ENCODE results near the gene TLX1.
"Not testable (repeated sequence)": the region's sequence is repeated elsewhere in the genome, so short reads cannot be mapped to it uniquely, and the experiment has no call there.

The TLX1 gene

DNA sequence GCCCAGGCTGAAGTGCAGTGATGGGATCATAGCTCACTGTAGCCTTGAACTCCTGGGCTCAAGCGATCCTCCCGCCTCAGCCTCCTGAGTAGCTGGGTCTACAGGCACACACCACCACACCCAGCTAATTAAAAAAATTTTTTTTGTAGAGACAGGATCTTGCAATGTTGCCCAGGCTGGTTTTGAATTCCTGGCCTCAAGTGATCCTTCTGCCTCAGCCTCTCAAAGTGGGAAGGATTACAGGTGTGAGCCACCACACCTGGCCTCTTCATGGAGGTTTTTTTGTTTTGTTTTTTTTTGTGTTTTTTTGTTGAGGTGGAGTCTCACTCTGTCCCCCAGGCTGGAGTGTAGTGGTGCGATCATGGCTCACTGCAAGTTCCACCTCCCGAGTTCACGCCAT lies 23.4 kb downstream of the TLX1 start:
- DNase-seq, result not testable (repeated sequence)

DNA sequence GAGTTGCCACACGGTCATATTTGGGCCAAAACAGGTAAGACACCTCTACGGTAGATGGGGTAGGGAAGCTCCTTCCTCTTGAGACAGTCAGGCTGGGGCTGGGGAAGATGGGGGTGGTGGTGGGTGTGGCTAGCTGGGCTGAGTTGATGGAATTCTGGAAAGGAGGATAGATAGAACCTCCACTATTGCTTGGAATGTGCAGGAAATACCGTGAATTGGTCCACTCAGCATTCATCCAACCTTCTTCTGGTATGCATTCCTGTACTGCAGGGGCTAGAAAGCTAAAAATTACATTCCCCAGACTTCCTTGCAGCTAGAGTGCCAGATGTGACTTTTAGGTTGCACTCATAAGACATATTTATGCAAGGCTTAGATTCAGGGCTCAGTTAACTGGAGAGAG lies 24.8 kb downstream of the TLX1 start:
- no peak for DNase-seq

DNA sequence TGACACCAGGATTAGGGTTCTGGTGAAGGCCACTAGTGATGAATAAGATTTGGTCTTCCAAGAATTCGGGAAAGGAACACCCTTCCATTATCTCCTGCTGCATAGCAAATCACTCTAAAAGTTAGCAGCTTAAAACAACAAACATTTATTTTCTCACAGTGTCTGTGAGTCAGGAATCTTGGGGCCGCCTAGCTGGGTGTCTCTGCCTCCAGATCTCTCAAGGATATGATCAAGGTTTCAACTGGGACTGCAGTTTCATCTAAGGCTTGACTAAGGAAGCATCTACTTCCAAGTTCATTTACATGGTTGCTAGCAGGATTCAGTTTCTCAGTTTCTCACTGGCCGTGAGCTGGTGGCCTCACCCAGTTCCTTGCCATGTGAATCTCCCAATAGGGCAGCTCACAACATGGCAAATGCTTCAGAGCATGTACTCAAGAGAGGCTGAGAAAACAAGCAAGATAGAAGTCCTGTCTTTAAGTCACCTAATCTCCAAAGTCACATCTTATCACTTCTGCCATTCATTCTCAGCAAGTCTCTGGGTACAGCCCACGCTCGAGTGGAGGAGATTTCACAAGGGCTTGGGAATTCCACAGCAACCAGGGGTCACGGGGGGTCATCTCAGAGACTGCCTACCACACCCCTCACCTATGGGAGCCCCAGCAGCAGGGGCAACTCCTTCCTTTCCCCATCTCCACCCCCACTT lies 26.8 kb downstream of the TLX1 start:
- no peak for DNase-seq

DNA sequence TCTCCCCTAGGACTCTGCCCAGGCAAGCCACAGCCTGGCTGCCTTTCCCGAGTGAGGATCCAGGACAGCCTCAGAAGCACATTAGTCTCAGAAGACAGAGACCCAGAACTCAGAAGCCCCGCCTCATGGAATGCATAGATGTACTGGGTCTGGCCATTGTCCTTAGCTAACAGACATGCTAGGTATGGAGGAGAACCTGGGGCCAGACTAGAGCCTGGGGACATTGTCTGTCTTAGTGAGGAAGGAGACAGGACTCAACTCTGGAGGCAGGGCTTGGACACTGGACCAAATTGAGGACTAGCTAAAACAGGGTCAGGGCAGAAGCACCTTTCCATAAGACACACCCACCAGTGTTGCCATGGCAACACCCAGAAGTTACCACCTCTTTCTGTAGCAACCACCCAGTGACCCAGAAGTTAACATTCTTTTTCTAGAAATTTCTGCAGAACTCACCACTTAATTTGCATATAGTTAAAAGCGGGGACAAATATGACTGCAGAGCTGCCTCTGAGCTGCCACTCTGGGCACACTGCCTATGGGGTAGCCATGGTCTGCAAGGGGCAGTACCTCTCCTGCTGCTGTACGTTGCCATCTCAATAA lies 27.5 kb downstream of the TLX1 start:
- DNase-seq, result no peak

DNA sequence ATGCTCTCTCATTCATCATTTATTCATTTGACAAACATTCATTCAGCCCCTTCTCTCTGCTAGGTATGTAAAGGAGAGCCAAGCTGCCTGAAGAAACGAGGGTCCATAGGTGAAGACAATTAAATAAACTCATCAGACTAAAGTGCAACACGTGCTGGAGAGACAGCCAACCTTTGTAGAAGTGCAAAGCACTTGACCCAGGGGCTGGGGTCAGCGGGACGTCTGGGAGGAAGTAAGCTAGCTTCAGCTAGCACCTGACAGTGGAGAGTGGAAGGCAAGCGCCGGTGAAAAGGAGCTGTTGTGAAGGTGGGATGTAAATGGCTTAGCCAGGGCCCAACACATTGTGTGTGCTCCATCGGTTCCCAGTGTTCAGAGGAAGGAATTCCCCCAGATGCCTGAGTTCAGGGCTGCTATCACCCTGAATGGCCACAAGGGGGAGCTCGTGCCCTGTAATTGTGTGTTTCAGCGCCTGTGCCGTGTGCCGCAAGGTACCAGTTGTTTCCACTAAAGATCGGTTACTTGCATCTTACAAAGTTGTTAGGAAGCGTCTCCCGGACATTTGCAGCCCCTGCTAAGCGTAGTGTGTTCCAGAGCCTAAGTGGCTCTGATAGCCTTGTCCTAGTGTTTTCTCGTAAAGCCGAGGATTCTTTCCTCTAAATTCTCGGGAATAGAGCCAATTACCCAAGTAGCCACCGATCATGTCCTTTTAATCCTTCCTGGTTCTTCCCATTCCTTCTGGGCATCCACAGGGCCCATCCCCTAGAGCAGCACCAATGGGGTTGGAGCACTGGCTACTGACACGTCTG lies 30.6 kb downstream of the TLX1 start:
- DNase-seq, result peak; percentile 78 to 88 (median 86)

DNA sequence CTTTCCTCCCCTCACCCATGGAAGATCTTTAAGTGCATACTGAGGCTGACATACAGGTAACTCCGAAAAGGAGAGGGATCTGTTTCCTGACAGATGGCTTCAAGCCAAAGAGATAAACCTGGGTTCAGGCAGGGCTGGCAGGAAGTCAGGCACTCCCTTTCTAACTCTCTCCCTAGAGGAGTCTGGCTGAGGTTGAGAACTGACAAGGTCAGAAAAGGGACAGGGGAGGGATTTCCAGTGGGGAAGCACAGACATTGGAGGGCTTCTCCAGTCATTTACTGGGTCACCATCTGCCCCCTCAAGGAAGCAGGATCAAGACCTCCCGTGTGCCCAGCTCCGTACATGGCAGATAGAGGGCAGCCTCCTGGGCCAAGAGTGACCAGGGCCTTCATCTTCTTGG lies 31.6 kb downstream of the TLX1 start:
- no peak for DNase-seq

DNA sequence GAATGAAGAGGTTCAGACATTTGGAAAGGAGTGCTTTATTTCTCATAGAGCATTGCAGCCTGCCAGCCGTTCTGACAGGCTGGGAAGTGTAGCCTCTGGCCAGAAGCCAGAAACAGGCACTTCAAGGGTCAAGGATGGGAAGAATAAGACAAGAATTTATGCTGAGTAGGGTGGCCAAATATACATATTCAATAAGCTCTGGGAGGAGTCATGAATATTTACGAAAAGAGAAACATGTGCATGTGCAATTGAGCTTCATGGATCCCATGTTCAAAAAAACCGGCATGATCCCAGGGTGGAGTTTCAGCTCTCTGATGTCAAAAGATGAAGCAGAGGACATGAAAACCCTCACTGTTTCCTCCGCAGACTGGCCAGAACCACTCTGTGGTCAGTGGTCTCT lies 32.9 kb downstream of the TLX1 start:
- DNase-seq, result no peak

DNA sequence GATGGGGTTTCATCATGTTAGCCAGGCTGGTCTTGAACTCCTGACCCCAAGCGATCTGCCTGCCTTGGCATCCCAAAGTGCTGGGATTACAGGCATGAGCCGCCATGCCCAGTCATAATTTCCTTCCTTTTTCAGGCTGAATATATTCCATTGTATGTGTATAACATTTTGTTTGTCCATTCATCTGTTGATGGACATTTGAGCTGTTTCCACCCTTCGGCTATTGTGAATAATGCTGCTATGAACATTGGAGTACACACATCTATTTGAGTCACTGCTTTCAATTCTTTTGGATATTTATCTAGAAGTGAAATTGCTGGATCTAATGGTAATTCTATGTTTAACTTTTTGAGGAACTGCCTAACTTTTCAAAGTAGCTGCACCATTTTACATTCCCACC lies 34.6 kb downstream of the TLX1 start:
- DNase-seq, result no peak

DNA sequence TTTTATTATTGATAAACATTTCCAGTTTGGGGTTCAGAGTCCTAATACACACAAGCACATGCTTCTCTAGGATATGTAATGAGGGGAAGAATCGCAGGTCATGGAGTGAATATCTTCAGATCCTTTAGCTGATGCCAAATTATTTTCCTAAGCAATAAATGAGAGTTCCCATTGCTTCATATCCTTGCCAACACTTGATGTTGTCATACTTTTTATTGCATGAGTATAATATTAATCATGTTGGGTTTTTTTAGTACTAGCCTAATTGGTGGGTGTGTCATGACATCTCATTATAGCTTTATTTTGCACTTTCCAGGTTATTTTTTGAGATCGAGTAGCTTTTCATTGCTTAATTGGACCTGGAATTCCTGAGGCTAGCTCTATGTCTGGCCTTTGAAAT lies 35.3 kb downstream of the TLX1 start:
- no peak for DNase-seq

DNA sequence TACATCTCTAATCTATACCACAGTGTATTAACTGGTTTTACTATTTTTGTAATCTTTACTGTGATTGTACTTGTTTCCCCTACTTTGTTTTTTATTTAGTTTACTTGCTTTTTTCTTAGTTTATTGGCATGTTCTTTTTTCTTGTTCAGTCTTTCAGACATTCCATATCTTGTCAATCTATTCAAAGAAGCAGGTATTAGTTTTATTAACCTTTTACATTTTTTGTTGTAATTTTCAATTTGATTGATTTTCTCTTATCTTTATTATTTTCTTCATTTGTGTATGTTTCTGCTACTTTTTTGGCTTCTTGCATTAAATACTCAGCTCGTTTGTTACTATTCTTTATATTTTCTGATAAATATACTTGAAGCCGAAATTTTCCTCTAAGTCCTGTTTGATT lies 41.6 kb downstream of the TLX1 start:
- no peak for DNase-seq

DNA sequence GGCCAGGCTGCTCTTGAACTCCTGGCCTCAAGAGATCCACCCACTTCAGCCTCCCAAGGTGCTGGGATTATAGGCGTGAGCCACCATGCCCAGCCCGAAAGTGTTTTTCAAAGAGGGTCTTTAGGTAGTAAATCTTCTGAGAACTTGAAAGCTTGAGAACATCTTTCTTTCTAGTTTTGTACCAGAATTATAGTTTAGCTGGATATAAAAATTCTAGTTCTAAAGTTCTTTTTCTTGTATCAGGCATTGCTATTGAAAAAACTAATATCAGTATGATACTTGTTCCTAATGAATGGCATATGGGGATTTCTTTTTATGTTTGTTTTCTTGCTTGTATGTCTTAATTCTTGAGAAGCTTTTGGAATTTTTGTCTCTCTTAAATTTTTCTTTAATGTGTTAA lies 43.2 kb downstream of the TLX1 start:
- DNase-seq, result no peak

DNA sequence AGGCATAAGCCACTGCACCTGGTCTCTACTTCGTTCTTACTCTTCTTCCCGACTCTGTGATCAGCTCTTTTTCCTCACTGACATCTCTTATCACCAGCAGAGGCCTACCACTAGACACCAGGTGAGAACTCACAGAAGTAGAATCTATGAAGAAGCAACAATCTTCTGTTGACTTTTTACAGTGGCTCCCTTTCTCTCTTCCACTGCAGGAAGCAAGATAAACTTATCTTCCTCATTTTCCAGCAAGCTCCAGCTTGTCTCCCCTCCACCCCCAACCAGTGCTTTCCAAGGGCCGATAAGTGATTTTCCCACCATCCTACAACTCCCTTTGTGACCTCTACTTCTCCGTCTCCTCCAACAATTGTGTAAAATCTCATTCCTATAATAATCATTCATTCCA lies 45.5 kb downstream of the TLX1 start:
- DNase-seq, result no peak

DNA sequence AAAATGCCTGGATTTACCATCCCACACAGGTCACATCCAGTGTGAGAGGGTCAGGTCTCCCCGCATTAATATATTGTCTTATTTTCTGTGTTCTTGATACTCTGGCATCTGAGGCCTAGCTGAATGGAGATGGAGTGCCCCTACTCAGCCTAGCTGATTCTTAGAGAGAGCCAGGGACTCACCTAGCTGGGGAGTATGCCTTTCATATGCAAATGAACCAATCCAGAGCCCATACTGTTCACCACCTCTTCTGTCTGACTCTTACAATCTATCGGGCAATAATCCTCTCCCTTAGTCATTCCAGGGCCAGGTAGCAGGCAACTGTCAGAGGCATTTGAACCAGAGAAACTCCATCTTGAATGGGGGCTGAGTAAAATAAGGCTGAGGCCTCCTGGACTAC lies 51.8 kb downstream of the TLX1 start:
- DNase-seq, result no peak

DNA sequence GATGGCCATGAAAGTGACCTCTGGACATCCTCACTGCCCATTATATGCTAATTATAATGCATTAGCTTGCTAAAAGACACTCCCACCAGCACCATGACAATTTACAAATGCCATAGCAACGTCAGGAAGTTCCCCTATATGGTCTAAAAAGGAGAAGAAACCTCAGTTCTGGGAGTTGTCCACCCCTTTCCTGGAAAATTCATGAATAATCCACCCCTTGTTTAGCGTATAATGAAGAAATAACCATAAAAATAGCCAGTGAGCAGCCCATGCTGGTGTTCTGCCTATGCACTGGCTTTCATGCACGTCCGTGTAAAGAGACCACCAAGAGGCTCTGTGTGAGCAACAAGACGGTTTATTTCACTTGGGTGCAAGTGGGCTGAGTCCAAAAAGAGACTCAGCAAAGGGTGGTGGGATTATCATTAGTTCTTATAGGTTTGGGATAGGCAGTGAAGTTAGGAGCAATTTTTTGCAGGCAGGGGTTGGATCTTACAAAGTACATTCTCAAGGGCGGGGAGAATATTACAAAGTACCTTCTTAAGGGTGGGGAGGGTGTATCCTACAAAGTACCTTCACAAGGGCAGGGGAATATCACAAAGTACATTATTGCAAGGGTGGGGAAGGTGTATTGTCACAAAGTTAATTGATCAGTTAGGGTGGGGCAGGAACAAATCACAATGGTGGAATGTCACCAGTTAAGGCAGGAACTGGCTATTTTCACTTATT lies 52.5 kb downstream of the TLX1 start:
- peak; percentile 13 to 61 (median 19) for DNase-seq

Measured in suppressor macrophage treated with lipopolysaccharide for 1 hour (primary cell).